ENCODE data around the gene HHEX.

HHEX gene

GRCh38 chr10:92720831-92721165 lies 31.0 kb downstream of the HHEX start:
- DNase-seq (ENCODE audit: low read depth, low spot score), result no peak
- POLR2A ChIA-PET, result no interaction called here
- no peak overlapping the region for H3K4me3 ChIP-seq (ENCODE audit: low read depth, low read length)
- CTCF ChIA-PET, result no interaction called here
- no peak for TF ChIP-seq CTCF (IDR thresholded peaks at IDR 0.05; ENCODE audit: insufficient read depth, low read length, missing control alignments)

GRCh38 chr10:92722349-92722748 lies 32.6 kb downstream of the HHEX start:
- DNase-seq (ENCODE audit: low read depth, low spot score), result no peak
- POLR2A ChIA-PET, result no interaction called here
- no peak overlapping the region for H3K4me3 ChIP-seq (ENCODE audit: low read depth, low read length)
- no peak for TF ChIP-seq CTCF (IDR thresholded peaks at IDR 0.05; ENCODE audit: insufficient read depth, low read length, missing control alignments)
- CTCF ChIA-PET, result interaction anchor here (0.7 kb wide), 1 partner anchor 28 kb away, joined by 4 read pairs; no protein-coding TSS in a partner anchor

- CTCF ChIA-PET, result no interaction called here
- POLR2A ChIA-PET, result no interaction called here
- DNase-seq (ENCODE audit: low read depth, low spot score), result no peak
- no peak overlapping the region for H3K4me3 ChIP-seq (ENCODE audit: low read depth, low read length)
- TF ChIP-seq CTCF (IDR thresholded peaks at IDR 0.05; ENCODE audit: insufficient read depth, low read length, missing control alignments), result no peak
Measured at GRCh38 chr10:92727141-92727540, 37.4 kb downstream of the HHEX start.

GRCh38 chr10:92727550-92727949 lies 37.8 kb downstream of the HHEX start:
- no peak for DNase-seq (ENCODE audit: low read depth, low spot score)
- ChIA-PET POLR2A (no interaction called here), CTCF (no interaction called here)
- H3K4me3 ChIP-seq (ENCODE audit: low read depth, low read length), result no peak overlapping the region
- no peak for TF ChIP-seq CTCF (IDR thresholded peaks at IDR 0.05; ENCODE audit: insufficient read depth, low read length, missing control alignments)

GRCh38 chr10:92729886-92730285 lies 40.1 kb downstream of the HHEX start:
- TF ChIP-seq CTCF (IDR thresholded peaks at IDR 0.05; ENCODE audit: insufficient read depth, low read length, missing control alignments), result no peak
- H3K4me3 ChIP-seq (ENCODE audit: low read depth, low read length), result no peak overlapping the region
- DNase-seq (ENCODE audit: low read depth, low spot score), result no peak
- CTCF ChIA-PET, result interaction anchor here (1.0 kb wide), 1 partner anchor 11 kb away, joined by 3 read pairs; no protein-coding TSS in a partner anchor
- POLR2A ChIA-PET, result no interaction called here

- TF ChIP-seq CTCF (IDR thresholded peaks at IDR 0.05; ENCODE audit: insufficient read depth, low read length, missing control alignments), result no peak
- H3K4me3 ChIP-seq (ENCODE audit: low read depth, low read length), result no peak overlapping the region
- CTCF ChIA-PET, result no interaction called here
- POLR2A ChIA-PET, result no interaction called here
- no peak for DNase-seq (ENCODE audit: low read depth, low spot score)
Measured at GRCh38 chr10:92732958-92733357, 43.2 kb downstream of the HHEX start.

Measured in AG04449 (cell line).